Upper lobe of right lung (tissue), 1 donor: Measurements from ENCODE around the gene BMPR1B. TPM values are rescaled to one million over a fixed set of nuclear protein-coding genes. Genes with fewer than 3 reads are reported as not detected.

Experiments used
- ATAC-seq: fragments of 200-7000 bp; cut with Tn5 transposase; one replicate; pipeline ENCODE4 v1.9.1; 2020; ENCODE audit warnings: mild to moderate bottlenecking, moderate library complexity
- DNase-seq: peaks from one replicate; pipeline ENCODE4 v3.0.0-alpha.2; 2020
- H3K27ac ChIP-seq: fragments of 200-600 bp; one replicate; pipeline ENCODE4 v1.8.0; 2022
- H3K27me3 ChIP-seq: fragments of 200-600 bp; one replicate; pipeline ENCODE4 v1.8.0; 2022; ENCODE audit warnings: mild to moderate bottlenecking
- H3K36me3 ChIP-seq: fragments of 200-600 bp; one replicate; pipeline ENCODE4 v1.8.0; 2022
- H3K4me1 ChIP-seq: fragments of 200-600 bp; one replicate; pipeline ENCODE4 v1.8.0; 2022
- H3K4me3 ChIP-seq: fragments of 200-600 bp; one replicate; pipeline ENCODE4 v1.8.0; 2022; ENCODE audit warnings: mild to moderate bottlenecking
- H3K9me3 ChIP-seq: fragments of 200-600 bp; one replicate; pipeline ENCODE4 v1.8.0; 2022
- intact Hi-C: fragments of 100-400 bp; cut with DNase I; formaldehyde crosslinking; loops from one replicate; pipeline ENCODE4 v1.11.0; 2022
- total RNA-seq: library from RNA; stranded (reverse); fragmentation: NEBNext Ultra II Directional; extraction: Animal tissue kit (Norgen Biotek cat#: 25700); gene quantifications from one replicate; pipeline ENCODE4 v1.2.1, GENCODE V29; 2021
- TF ChIP-seq, protein P1 (sequence below): fragments of 200-600 bp; IDR thresholded peaks from one replicate; pipeline ENCODE4 v1.8.0; 2022; ENCODE audit warnings: antibody characterized with exemption
- donor health status: DM: no; HTN: yes; CAD: no; lungs with severe emphysema.

Gene BMPR1B
- total RNA-seq, 1 donor from 2014 or later, result 3.0 TPM

DNA sequence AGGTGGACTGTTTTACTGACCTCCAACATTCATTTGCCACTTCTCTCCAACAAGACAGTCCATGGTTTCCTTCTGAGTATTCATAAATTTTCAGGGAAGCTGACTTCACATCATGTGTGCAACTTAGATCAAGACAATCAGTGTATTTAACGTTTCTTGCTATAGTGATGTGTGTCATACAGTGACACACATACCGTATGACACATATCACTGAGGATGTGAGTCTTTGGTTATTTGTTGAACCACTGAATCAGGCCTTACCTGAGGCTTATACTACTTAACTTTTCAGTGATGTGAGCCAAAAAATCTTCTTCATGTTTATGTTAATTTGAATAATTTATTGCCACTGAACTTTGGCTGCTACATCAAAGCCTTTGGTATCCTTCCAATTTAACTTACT lies 166.8 kb downstream of the BMPR1B start:
- no peak for ATAC-seq
- no peak for DNase-seq
- Histone ChIP-seq H3K4me1 (no peaks in the 10 kb centered on the region), H3K27ac (no peak overlapping the region), H3K36me3 (no peaks in the 10 kb centered on the region), H3K4me3 (no peak overlapping the region), H3K9me3 (no peaks in the 10 kb centered on the region), H3K27me3 (no peaks in the 10 kb centered on the region)
- TF ChIP-seq, protein P1, sequence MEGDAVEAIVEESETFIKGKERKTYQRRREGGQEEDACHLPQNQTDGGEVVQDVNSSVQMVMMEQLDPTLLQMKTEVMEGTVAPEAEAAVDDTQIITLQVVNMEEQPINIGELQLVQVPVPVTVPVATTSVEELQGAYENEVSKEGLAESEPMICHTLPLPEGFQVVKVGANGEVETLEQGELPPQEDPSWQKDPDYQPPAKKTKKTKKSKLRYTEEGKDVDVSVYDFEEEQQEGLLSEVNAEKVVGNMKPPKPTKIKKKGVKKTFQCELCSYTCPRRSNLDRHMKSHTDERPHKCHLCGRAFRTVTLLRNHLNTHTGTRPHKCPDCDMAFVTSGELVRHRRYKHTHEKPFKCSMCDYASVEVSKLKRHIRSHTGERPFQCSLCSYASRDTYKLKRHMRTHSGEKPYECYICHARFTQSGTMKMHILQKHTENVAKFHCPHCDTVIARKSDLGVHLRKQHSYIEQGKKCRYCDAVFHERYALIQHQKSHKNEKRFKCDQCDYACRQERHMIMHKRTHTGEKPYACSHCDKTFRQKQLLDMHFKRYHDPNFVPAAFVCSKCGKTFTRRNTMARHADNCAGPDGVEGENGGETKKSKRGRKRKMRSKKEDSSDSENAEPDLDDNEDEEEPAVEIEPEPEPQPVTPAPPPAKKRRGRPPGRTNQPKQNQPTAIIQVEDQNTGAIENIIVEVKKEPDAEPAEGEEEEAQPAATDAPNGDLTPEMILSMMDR, result no peak
- intact Hi-C loops, result no loop called here

DNA sequence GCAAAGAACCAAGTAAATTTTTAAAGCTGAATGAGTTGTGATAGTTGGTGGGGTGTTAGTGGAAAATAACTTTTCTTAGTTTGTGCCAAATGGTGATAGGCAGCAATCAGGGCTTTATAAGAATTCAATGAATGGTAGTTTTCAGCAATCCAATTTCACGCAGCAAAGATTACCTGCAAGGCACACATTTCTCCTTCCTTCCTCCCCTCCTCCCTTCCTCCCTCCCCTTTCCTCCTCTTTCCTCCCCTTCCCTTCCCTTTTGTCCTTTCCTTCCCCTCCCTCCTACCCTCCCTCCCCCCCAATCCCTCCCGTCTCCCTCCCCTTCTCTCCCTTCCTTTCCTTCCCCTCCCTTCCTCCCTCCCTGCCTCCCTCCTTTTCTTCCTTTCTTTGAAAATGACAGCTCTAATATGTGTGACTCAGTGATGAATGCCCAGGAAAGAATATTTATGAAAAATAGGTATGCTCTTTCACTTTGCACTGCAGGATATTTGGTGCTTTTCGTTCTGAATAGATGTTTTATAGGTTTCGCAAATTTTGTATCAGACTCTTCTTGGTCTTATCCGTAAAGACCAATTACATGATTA lies 168.1 kb downstream of the BMPR1B start:
- Histone ChIP-seq H3K27ac (no peak overlapping the region), H3K27me3 (no peaks in the 10 kb centered on the region), H3K4me1 (no peaks in the 10 kb centered on the region), H3K4me3 (no peak overlapping the region), H3K9me3 (no peaks in the 10 kb centered on the region), H3K36me3 (no peaks in the 10 kb centered on the region)
- intact Hi-C loops, result no loop called here
- ATAC-seq (no peak), DNase-seq (no peak)
- TF ChIP-seq, protein P1, result no peak

DNA sequence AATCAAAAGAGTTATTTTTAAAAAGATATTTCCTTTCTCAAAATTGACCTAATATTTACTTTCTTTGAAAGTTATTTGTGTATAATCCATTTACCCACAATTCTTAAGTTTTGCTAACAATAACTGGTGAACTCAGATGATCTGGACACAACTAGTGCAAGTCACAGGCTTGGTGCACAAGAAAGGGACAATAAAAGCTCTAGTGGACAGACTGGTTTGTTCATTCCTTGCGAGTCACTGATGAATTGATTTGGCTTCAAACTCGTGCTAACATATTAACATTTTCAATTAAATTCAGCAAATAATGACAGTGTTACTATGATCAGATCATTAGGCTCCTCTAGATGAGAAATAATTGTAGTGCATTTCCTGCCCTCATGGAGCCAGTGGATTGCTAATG lies 169.2 kb downstream of the BMPR1B start:
- DNase-seq (no peak), ATAC-seq (no peak)
- H3K27me3 ChIP-seq, result no peaks in the 10 kb centered on the region
- no peak overlapping the region for H3K4me3 ChIP-seq
- no peaks in the 10 kb centered on the region for H3K9me3 ChIP-seq
- TF ChIP-seq, protein P1, result no peak
- intact Hi-C loops, result no loop called here
- no peaks in the 10 kb centered on the region for H3K36me3 ChIP-seq
- no peak overlapping the region for H3K27ac ChIP-seq
- no peaks in the 10 kb centered on the region for H3K4me1 ChIP-seq

DNA sequence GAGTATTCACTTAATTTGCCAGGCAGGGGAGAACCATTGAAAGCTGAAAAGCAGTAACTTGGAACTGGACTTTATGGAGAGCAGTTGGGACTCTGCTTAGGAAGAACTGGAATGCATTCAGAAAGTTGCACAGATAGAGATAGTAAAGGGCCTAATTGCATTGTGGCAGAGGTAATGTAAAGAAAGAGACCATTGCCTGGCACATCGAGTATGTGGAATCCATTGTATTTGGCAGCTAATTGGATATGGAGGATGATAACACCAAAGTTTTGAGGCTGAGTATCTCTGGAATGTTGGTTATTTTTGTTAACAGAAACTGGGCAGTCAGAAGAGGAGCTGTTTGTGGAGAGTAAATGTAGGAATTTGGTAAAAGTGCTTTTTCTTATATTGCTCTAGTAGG lies 169.9 kb downstream of the BMPR1B start:
- Histone ChIP-seq H3K27ac (no peak overlapping the region), H3K9me3 (no peaks in the 10 kb centered on the region), H3K36me3 (no peaks in the 10 kb centered on the region), H3K4me1 (no peaks in the 10 kb centered on the region), H3K4me3 (no peak overlapping the region), H3K27me3 (no peaks in the 10 kb centered on the region)
- no peak for DNase-seq
- TF ChIP-seq, protein P1, result no peak
- intact Hi-C loops, result no loop called here
- no peak for ATAC-seq

DNA sequence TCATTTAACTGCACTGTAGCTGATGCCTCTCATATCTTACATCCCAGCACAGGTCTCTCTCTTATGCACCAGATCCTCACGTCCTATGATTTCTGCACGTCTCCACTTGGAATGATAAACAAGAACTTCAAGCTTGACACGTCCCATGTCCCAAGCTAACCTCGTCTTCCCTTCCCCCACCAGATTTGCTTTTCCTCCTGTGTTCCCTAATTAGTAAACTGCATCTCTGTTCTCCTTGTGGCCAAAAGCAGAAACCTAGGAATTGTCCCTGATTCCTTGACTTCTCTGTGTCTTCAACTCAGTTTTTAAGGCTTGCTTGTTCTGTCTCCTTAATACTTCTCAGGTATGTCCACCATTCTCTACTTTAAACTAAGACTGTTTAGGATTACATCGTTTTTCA lies 171.9 kb downstream of the BMPR1B start:
- no peak overlapping the region for H3K27ac ChIP-seq
- ATAC-seq (no peak), DNase-seq (no peak)
- no peaks in the 10 kb centered on the region for H3K27me3 ChIP-seq
- intact Hi-C loops, result no loop called here
- TF ChIP-seq, protein P1, result no peak
- H3K9me3 ChIP-seq, result no peaks in the 10 kb centered on the region
- H3K4me1 ChIP-seq, result no peaks in the 10 kb centered on the region
- H3K36me3 ChIP-seq, result no peaks in the 10 kb centered on the region
- no peak overlapping the region for H3K4me3 ChIP-seq

DNA sequence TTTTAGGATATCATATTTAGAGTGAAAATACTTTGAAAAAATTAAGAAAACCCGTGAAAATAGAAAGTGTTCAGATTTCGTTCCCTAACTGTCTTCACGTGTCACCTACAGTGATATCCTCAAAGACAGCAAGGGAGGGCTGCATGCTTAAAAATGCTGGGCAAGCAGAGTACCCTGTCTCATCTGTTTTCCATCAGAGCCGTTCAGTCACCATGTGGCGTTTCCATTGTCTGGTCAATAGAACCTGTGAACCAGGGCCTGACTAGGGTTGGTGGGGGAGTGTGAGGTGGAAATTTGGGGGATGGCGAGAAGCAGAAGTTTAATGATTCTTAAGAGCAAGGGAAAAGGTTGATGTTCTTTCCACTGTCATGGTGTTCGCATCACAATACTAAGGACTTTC lies 173.9 kb downstream of the BMPR1B start:
- H3K27me3 ChIP-seq, result no peaks in the 10 kb centered on the region
- TF ChIP-seq, protein P1, result no peak
- no peak overlapping the region for H3K4me3 ChIP-seq
- ATAC-seq (no peak), DNase-seq (no peak)
- no peak overlapping the region for H3K27ac ChIP-seq
- no peaks in the 10 kb centered on the region for H3K36me3 ChIP-seq
- H3K9me3 ChIP-seq, result no peaks in the 10 kb centered on the region
- no peaks in the 10 kb centered on the region for H3K4me1 ChIP-seq
- intact Hi-C loops, result no loop called here
